H9 (cell line): ENCODE results near the gene SELENOV. TPM values are rescaled to one million over a fixed set of nuclear protein-coding genes. Genes with fewer than 3 reads are reported as not detected.

Source experiments
- DNase-seq: peaks from one replicate; pipeline ENCODE4 v3.0.0-alpha.2; 2017
- H2AFZ ChIP-seq: one replicate; pipeline ENCODE4 v1.6.1; 2013; ENCODE audit warnings: mild to moderate bottlenecking, low read length, control low read depth, moderate library complexity
- H2AK5ac ChIP-seq: 2 replicates; pipeline ENCODE4 v1.6.1; 2013; ENCODE audit warnings: low read length, control low read depth, mixed read lengths; ENCODE audit not compliant: insufficient read length
- H2BK120ac ChIP-seq: one replicate; pipeline ENCODE4 v1.6.1; 2013; ENCODE audit warnings: low read depth, mild to moderate bottlenecking, low read length, control low read depth, inconsistent platforms; ENCODE audit not compliant: poor library complexity, severe bottlenecking
- H2BK12ac ChIP-seq: 2 replicates; pipeline ENCODE4 v1.6.1; 2013; ENCODE audit warnings: low read length, control low read depth, mixed read lengths, low read depth; ENCODE audit not compliant: insufficient read length
- H2BK15ac ChIP-seq: 2 replicates; pipeline ENCODE4 v1.6.1; 2013; ENCODE audit warnings: low read depth, low read length, control low read depth
- H2BK20ac ChIP-seq: one replicate; pipeline ENCODE4 v1.6.1; 2013; ENCODE audit warnings: low read depth, mild to moderate bottlenecking, low read length, control low read depth, inconsistent platforms; ENCODE audit not compliant: poor library complexity, severe bottlenecking
- H2BK5ac ChIP-seq: 2 replicates; pipeline ENCODE4 v1.6.1; 2013; ENCODE audit warnings: low read length, control low read depth, mixed read lengths; ENCODE audit not compliant: insufficient read length
- H3K14ac ChIP-seq: 2 replicates; pipeline ENCODE4 v1.6.1; 2013; ENCODE audit warnings: low read length, control low read depth; ENCODE audit not compliant: insufficient read depth
- H3K18ac ChIP-seq: 2 replicates; pipeline ENCODE4 v1.6.1; 2013; ENCODE audit warnings: low read depth, mild to moderate bottlenecking, mixed read lengths, low read length, control low read depth; ENCODE audit not compliant: insufficient read length
- H3K23ac ChIP-seq: 2 replicates; pipeline ENCODE4 v1.6.1; 2013; ENCODE audit warnings: low read length, control low read depth, mixed read lengths, low read depth; ENCODE audit not compliant: insufficient read length
- H3K23me2 ChIP-seq: 2 replicates; pipeline ENCODE4 v1.6.1; 2013; ENCODE audit warnings: low read depth, mild to moderate bottlenecking, mixed read lengths, low read length, control low read depth; ENCODE audit not compliant: insufficient read length, poor library complexity, severe bottlenecking
- H3K27ac ChIP-seq: 2 replicates; pipeline ENCODE4 v1.5.1; 2013; ENCODE audit warnings: low read length, control low read depth, mixed read lengths, low read depth; ENCODE audit not compliant: insufficient read length
- H3K27me3 ChIP-seq: 2 replicates; pipeline ENCODE4 v1.6.1; 2013; ENCODE audit warnings: low read length, control low read depth, inconsistent platforms; ENCODE audit not compliant: insufficient read depth
- H3K4ac ChIP-seq: 2 replicates; pipeline ENCODE4 v1.6.1; 2013; ENCODE audit warnings: low read depth, mild to moderate bottlenecking, control low read depth, inconsistent platforms, low read length, moderate library complexity
- H3K4me1 ChIP-seq: 2 replicates; pipeline ENCODE4 v1.6.1; 2013; ENCODE audit warnings: low read length, control low read depth, inconsistent platforms; ENCODE audit not compliant: insufficient read depth
- H3K4me2 ChIP-seq: 2 replicates; pipeline ENCODE4 v1.6.1; 2013; ENCODE audit warnings: low read length, control low read depth, mixed read lengths; ENCODE audit not compliant: insufficient read length, insufficient read depth
- H3K56ac ChIP-seq: 2 replicates; pipeline ENCODE4 v1.6.1; 2013; ENCODE audit warnings: low read depth, mild to moderate bottlenecking, mixed read lengths, low read length, control low read depth; ENCODE audit not compliant: insufficient read length
- H3K79me1 ChIP-seq: 2 replicates; pipeline ENCODE4 v1.6.1; 2013; ENCODE audit warnings: low read depth, mild to moderate bottlenecking, moderate library complexity, low read length, control low read depth, inconsistent platforms; ENCODE audit not compliant: insufficient read depth, poor library complexity, severe bottlenecking
- H3K79me2 ChIP-seq: 2 replicates; pipeline ENCODE4 v1.6.1; 2013; ENCODE audit warnings: low read length, control low read depth, inconsistent platforms; ENCODE audit not compliant: insufficient read depth
- H3K9ac ChIP-seq: 2 replicates; pipeline ENCODE4 v1.6.1; 2013; ENCODE audit warnings: low read length, control low read depth, mixed read lengths; ENCODE audit not compliant: insufficient read length; ENCODE audit errors: extremely low read depth
- H3K9me3 ChIP-seq: one replicate; pipeline ENCODE4 v1.6.1; 2013; ENCODE audit warnings: low read depth, low read length, inconsistent platforms; ENCODE audit not compliant: control insufficient read depth
- H3T11ph ChIP-seq: one replicate; pipeline ENCODE4 v1.6.1; 2013; ENCODE audit warnings: mild to moderate bottlenecking, low read length, control low read depth, inconsistent platforms
- H4K20me1 ChIP-seq: one replicate; pipeline ENCODE4 v1.6.1; 2013; ENCODE audit not compliant: control insufficient read depth, insufficient read length, insufficient read depth
- H4K5ac ChIP-seq: 2 replicates; pipeline ENCODE4 v1.6.1; 2013; ENCODE audit warnings: low read depth, mild to moderate bottlenecking, mixed read lengths, low read length, control low read depth; ENCODE audit not compliant: insufficient read length
- H4K8ac ChIP-seq: replicated peaks from 2 replicates; pipeline ENCODE4 v1.6.1; 2013; ENCODE audit warnings: low read length, control low read depth, mixed read lengths, low read depth; ENCODE audit not compliant: insufficient read length
- H4K91ac ChIP-seq: 2 replicates; pipeline ENCODE4 v1.6.1; 2013; ENCODE audit warnings: low read depth, mild to moderate bottlenecking, moderate library complexity, mixed read lengths, low read length, control low read depth; ENCODE audit not compliant: insufficient read length
- H3K27ac Mint-ChIP-seq, 3 experiments: 2 replicates in 2 of 3; 3 replicates in 1 of 3; pipeline ENCODE4 v1.8.0; 2020 to 2021; ENCODE audit warnings: mixed read lengths in 3 of 3, mild to moderate bottlenecking in 1 of 3, moderate library complexity in 1 of 3
- H3K27me3 Mint-ChIP-seq: 2 replicates; pipeline ENCODE4 v1.8.0; 2021; ENCODE audit warnings: low read depth, mild to moderate bottlenecking, moderate library complexity, mixed read lengths
- H3K36me3 Mint-ChIP-seq, 3 experiments: 2 replicates in 2 of 3; 3 replicates in 1 of 3; pipeline ENCODE4 v1.8.0; 2020 to 2021; ENCODE audit warnings: low read depth in 3 of 3, mixed read lengths in 3 of 3; ENCODE audit not compliant: insufficient read depth in 1 of 3
- H3K4me1 Mint-ChIP-seq, 2 experiments: 2 replicates each; pipeline ENCODE4 v1.8.0; 2020; ENCODE audit warnings: mixed read lengths in 2 of 2
- H3K4me3 Mint-ChIP-seq, 2 experiments: 2 replicates in 1 of 2; 3 replicates in 1 of 2; pipeline ENCODE4 v1.8.0; 2020 to 2021; ENCODE audit warnings: mild to moderate bottlenecking in 2 of 2, mixed read lengths in 2 of 2, moderate library complexity in 1 of 2
- H3K9me3 Mint-ChIP-seq, 2 experiments: 2 replicates in 1 of 2; 3 replicates in 1 of 2; pipeline ENCODE4 v1.8.0; 2020; ENCODE audit warnings: mild to moderate bottlenecking in 2 of 2, mixed read lengths in 2 of 2, moderate library complexity in 1 of 2
- CTCF ChIP-seq: fragments of 200-600 bp; sonication (generic); conservative IDR thresholded peaks from 3 replicates; pipeline ENCODE4 v1.8.0; 2021; ENCODE audit warnings: antibody characterized with exemption, mild to moderate bottlenecking
- WGBS: extraction: QIAGEN DNeasy Blood & Tissue Kit; methylation state at CpG from one replicate; pipeline ENCODE4 v1.1.7; 2013; ENCODE audit warnings: missing lambda C conversion rate, low lambda C conversion rate, mixed read lengths; ENCODE audit not compliant: insufficient read length; ENCODE audit errors: extremely low coverage; 5-methylcytosine and 5-hydroxymethylcytosine counted together
- total RNA-seq: library from RNA; stranded (reverse); gene quantifications from 2 replicates; pipeline ENCODE4 v1.2.1, GENCODE V29; 2021

Gene SELENOV
- total RNA-seq, 1 experiment from 2014 or later = 6.9 TPM

DNA sequence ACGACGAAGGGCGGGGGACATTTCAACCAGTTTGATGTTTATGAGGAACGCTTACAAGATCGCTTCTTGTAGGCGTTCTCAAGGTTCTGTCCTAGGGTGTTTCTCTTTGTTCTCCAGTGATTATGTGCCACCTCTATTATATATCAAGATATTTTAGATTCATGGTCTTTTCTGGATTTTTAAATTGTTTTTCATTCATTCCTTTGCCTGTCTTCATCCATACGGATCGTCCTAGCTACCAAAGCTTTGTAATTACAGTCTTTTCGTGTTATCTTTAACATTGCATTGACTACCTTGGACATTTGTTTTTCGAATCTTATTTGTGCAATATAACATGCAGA is 25.4 kb downstream of the SELENOV start:
- no peak overlapping the region for H3K27ac ChIP-seq
- Mint-ChIP-seq H3K4me1 (peaks cover 25 to 32% of the 10 kb centered on the region in 2 experiments), H3K27me3 (no peaks in the 10 kb centered on the region; the same call in 1 of the 2 replicates), H3K4me3 (peak overlapping the region; percentile 93 to 96), H3K36me3 (peaks cover 0 to 6% (median 0%) of the 10 kb centered on the region in 3 experiments; a peak in 4 of 7 replicates), H3K27ac (peak overlapping the region in 1 of 3 experiments; percentile 98; a peak in 1 of 7 replicates), H3K9me3 (no peaks in the 10 kb centered on the region; a peak in 1 of 5 replicates)
- peaks cover 3% of the 10 kb centered on the region; the same call in 1 of the 2 replicates for H3K4me1 ChIP-seq
- no peak overlapping the region for H2BK12ac ChIP-seq
- peak overlapping the region; percentile 69 for H3K4me2 ChIP-seq
- no peak overlapping the region for H3K14ac ChIP-seq
- TF ChIP-seq CTCF = peak; percentile 9; the same call in 1 of the 3 replicates
- H2BK15ac ChIP-seq = no peak overlapping the region
- no peak overlapping the region for H3K9ac ChIP-seq
- H3K23me2 ChIP-seq = no peaks in the 10 kb centered on the region
- no peak overlapping the region for H2BK5ac ChIP-seq
- no peaks in the 10 kb centered on the region for H3K27me3 ChIP-seq
- no peak overlapping the region for H3K4ac ChIP-seq
- H3K56ac ChIP-seq = no peak overlapping the region
- H3K79me1 ChIP-seq = no peaks in the 10 kb centered on the region
- no peak overlapping the region for H2AFZ ChIP-seq
- H3K18ac ChIP-seq = no peak overlapping the region
- no peaks in the 10 kb centered on the region for H4K20me1 ChIP-seq
- H2BK20ac ChIP-seq = no peak overlapping the region
- H3T11ph ChIP-seq = no peak overlapping the region
- H4K91ac ChIP-seq = no peak overlapping the region
- no peak overlapping the region for H2AK5ac ChIP-seq
- WGBS = no CpG with 5 or more reads among the region's 10 CpGs
- H2BK120ac ChIP-seq = no peak overlapping the region
- H3K9me3 ChIP-seq = no peaks in the 10 kb centered on the region
- no peak overlapping the region for H4K5ac ChIP-seq
- H3K79me2 ChIP-seq = peaks cover 1% of the 10 kb centered on the region; the same call in 1 of the 2 replicates
- no peak overlapping the region for H4K8ac ChIP-seq
- H3K23ac ChIP-seq = no peak overlapping the region
- no peak for DNase-seq
